T1000 (cell line): ENCODE data around the gene ANXA1.

Experiments
- DNase-seq: peaks from one replicate; lab custom pipeline; 2025; ENCODE audit warnings: mixed read lengths; lab: John Stamatoyannopoulos, UW

The ANXA1 gene

GRCh38 chr9:73210886-73211666 lies 59.4 kb downstream of the ANXA1 start:
- DNase-seq: no peak

GRCh38 chr9:73213300-73213699 lies 61.6 kb downstream of the ANXA1 start:
- no peak for DNase-seq

- no peak for DNase-seq
Observed at GRCh38 chr9:73215249-73215648, 63.6 kb downstream of the ANXA1 start.

- no peak for DNase-seq
Observed at GRCh38 chr9:73216100-73216499, 64.4 kb downstream of the ANXA1 start.
